Panc1 (cell line): ENCODE data around the gene ADK.

Experiments used
- CTCF ChIP-seq: fragments of 450-650 bp; IDR thresholded peaks from 2 replicates; pipeline ENCODE4 v1.5.1; 2017; ENCODE audit warnings: mild to moderate bottlenecking
- REST ChIP-seq, 2 experiments: IDR thresholded peaks; 2 replicates each; pipeline ENCODE4 v1.6.1; 2011 to 2012; ENCODE audit warnings: low read depth in 2 of 2, control low read depth in 1 of 2, low read length in 1 of 2, mild to moderate bottlenecking in 1 of 2, moderate library complexity in 1 of 2; ENCODE audit not compliant: insufficient read depth in 1 of 2

- TF ChIP-seq CTCF, result no peak
- TF ChIP-seq REST (IDR thresholded peaks at IDR 0.05; ENCODE audit: insufficient read depth in 1 of 2, low read depth in 2 of 2, low read length in 1 of 2), result no peak
These were observed 587.5 kb downstream of the ADK start for GRCh38 chr10:74738542-74738941.
